HG03378 (cell line): Measurements from ENCODE around the gene ARCN1.

ENCODE experiments used
- ATAC-seq: cut with Tn5 transposase; IDR thresholded peaks from one replicate; pipeline ENCODE4 v1.9.1; 2021; ENCODE audit warnings: mild to moderate bottlenecking, moderate library complexity; ENCODE audit not compliant: unreplicated experiment

ARCN1 gene

DNA sequence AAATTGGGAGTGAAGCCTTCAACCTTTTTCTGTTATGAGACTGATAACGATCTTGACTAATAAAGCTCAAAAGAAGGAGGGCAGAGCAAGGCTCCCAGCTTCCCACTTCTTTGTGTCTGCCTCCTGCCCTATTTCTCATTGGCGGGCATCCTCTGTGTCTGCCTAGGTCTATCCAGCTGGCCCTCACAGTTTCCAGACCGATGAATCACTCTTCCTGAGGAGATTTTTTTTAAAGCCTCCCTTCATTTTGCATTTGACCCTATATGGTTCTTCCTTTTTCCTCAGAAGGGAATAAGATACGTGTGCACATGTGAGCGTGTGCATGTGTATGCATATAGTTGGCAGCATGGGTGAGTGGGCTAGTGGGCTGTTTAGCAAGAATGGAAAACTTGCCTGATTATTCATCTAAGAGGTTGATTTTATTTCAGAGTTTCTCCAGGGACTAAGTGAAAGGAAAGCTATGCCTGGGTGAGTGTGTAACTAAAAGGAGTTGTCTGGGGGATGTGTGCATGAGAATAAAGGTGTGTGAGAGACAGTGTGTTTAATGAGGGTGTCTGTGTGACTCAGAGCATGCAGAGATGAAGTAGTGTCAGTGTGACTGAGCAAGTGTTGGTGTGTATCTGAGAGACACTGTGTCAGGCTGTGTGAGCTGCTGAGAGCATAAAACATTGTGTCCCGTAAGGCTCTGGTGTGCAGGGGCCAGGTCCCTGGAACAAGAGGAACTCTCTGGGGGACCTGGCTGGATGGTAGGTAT lies 47.4 kb downstream of the ARCN1 start:
- no peak for ATAC-seq

DNA sequence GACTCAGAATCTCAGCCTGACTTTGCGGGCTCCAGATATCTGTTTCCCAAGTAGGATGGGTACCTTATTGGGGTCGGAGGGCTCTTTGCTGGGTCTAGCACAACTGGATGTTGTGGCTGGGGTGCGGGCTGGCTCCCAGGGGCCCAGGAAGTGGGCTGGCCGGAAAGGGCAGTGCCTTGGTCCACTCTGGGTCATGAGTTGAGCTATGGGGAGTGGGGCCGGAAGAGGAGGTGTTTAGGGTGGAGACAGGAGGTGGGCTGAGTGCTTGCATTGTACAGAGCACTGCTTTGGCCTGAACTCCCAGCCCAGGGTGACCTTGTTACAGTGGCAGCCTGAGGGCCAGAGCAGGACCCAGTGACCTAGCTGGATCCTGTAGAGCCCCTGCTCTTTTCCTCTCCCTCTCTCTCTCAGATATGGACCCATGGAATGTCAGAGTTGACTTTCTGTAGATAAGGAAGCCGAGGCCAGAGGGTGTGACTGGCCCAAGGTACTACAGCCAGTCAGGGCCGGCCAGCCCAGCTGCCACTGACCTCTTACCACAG lies 48.4 kb downstream of the ARCN1 start:
- ATAC-seq, result no peak

DNA sequence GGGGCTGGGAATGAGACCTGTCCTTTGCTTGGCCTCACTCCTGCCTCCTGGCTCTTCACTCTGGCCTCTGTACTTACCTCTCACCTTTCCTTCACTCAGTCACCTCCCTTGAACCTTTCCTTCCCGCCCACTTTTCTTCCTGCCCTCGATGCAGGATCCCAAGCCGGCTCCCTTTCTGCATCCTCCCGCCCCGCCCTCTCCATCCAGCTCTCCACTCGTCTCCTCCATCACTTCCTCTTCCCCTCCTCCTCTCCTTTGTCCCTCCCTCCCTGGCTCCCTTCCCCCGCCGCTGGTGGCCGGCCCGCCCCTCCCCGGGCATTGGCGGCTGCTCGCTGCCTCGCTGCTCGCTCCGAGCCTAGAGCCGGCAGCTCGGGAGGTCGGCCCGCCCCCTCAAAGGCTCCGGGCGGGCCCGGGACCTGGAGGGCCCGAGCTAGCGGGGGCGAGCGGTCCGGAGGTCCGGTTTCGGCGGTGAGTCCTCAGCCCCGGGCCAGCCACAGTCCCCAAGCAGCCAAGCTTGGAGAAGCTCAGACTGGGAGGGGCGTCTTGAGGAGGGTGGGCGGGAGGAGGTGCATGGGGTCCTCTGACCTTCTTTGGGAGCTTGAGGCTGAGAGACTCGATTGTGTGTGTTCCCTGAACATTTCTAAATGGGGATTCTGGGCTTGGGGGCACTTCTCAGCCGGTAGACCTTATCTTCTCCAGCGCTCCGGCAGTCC lies 49.0 kb downstream of the ARCN1 start:
- ATAC-seq, result no peak

DNA sequence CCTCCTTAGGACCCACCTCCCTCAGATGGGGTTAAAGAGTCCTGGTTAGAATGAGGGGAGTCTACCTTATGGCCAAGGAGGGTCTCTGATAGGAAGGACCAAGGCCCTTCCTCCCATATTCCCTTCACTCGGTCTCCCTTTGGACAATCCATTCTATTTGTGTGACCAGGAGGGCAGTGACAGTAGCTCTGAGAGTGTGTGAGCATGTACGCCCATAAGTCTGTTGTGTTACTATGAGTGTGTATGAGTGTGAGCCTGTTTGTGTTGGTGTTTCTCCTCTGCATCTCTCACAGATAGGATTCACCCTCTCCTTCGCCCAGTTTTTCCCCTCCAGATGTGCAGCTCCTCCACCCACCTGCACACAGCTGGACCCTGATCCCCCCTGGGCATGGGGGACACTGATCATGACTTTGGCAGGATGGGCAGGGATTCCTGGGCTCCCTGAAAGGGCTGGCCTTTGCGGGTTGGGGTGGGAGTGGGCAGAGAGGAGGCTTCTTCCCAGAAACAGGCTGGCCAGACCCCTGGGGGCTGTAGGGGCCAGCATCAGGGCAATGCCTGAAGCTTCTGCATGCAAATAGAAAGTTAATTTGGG lies 49.7 kb downstream of the ARCN1 start:
- no peak for ATAC-seq

DNA sequence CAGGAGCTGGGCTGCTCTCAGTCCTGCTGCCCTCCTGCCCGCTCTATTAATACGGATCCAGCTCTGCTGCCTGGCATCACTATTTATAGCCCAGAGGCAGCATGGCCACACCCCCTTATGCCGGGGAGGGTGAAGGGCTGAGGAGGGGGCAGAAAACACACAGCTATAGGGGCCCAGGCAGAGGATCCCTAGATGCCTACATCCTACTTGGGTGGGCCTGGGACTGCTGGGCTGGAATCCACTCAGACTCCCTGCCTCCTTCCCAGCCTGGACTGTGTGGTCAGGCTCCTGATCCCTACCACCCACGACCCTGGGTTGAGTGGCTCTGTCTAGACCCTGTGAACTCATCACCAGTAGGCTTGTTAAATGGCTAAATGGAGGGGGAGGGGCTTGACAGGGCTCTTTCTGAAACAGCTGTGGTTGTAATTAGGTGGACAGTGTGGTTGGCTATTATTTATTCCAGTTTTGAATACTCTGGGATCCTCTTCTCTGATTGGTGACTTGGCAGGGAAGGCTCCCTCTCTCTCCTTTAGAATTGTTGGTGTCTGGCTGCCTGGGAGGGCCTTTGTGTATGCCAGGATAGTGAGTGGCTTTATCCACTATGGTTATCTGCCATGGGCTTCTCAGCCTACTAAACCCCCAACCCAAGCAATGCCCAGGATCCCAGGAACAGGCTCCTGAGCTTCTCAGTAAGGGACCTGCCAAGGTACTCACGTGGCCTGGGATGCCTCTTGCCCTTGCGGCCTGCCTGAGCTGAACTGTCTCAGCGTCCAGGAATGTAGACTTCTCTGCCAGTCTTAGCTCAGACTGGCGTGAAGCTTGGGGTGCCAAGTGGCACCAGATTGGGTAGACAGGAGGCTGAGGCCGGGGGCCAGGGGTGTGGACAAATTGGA lies 50.4 kb downstream of the ARCN1 start:
- no peak for ATAC-seq

DNA sequence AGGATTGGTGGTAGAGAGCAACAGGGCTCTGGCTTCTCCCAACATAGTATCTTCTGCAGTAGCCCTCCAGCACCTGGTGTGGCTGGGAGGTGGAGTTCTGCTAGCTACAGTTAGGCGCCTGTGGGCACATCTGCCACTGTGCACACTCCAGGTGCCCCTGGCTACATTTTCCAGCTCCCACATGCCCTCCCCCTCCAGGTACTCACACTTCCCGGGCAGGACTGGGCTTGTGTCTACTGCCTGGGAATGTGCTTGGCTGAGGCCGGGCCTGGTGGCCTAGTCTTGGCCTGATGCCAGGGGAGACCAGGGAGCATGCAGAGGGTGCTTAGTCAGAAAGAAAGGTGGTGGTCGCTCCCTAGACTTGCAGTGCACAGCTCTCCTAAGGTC lies 51.1 kb downstream of the ARCN1 start:
- ATAC-seq, result no peak

DNA sequence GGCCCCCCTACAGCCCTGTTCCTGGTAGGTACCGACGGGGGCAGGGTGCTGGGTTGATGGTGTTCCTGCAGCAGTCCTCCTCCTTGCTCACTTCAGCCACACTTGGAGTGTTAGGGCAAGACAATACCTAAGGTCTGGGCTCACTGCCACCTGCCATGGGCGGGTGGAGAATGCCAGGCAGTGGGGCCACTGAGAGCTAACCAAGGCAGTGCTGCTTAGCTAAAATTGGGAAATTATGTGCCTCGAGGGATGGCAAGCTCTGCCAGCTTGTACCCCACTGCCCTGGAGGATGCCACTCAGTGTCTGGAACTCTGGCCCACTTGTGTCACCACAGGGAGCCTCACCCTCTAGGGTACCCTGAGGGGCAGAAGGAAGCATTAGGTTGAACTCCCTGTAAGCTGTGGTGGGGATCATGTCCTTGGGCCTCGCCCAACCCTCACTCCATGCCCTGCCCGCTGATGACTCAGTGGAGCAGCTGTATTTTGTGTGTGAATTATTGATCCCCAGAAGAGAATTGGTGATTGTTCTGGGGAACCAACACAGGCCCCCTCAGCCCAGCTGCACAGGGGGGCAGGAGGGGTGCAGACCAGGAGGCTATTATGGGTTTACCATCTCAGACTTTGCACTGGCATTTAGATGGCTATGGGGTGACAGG lies 53.0 kb downstream of the ARCN1 start:
- no peak for ATAC-seq

DNA sequence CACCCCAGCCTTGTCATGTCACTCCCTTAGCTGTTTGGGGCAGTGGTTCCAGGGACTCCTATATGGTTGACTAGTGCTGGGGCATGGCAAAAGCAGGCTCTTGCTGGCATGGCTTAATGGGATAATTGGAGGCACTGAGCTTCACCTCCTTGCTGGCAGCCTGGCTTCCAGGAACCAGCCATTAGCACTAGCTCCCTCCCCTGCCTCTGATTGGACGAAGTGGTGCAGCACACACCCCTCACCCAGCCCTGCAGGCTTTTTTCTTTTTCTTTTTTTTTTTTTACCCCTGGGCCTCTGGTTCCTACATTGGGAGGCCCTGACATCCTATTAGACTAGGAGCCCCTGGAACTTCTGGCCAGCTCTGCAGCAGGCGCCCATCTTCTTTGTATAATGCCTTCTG lies 53.8 kb downstream of the ARCN1 start:
- ATAC-seq, result no peak

DNA sequence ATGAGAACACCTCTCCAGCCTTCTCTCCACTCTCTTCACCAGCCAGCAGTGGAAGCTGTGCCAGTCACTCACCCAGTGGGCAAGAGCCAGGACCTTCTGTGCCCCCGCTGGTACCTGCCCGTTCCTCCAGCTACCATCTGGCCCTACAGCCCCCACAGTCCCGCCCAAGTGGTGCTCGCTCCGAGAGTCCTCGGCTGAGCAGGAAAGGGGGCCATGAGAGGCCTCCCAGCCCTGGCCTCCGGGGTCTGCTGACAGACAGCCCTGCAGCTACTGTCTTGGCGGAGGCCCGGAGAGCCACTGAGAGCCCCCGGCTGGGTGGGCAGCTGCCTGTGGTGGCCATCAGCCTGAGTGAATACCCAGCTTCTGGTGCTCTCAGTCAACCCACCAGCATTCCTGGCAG lies 55.4 kb downstream of the ARCN1 start:
- no peak for ATAC-seq

DNA sequence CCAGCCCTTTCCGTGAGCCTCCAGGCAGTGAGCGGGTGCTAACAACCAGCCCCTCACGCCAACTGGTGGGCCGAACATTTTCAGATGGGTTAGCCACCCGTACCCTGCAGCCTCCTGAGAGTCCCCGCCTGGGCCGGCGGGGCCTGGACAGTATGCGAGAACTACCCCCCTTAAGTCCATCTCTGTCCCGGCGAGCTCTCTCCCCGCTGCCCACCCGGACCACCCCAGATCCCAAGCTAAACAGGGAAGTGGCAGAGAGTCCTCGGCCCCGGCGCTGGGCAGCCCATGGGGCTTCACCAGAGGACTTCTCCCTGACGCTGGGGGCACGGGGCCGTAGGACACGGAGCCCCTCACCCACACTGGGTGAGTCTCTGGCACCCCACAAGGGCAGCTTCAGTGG lies 55.8 kb downstream of the ARCN1 start:
- ATAC-seq, result no peak

DNA sequence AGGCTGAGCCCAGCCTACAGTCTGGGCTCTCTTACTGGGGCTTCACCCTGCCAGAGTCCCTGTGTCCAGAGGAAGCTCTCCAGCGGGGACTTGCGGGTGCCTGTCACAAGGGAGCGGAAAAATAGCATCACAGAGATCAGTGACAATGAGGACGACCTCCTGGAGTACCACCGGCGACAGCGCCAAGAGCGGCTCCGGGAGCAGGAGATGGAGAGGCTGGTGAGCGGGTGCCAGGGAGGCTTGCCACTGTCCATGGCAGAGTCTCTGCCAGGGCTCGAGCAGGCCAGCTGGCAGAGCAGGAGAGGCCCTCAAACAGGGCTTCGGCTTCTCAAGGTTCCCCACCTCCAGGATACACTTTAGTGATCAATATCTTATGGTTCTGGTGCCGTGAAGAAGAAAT lies 56.2 kb downstream of the ARCN1 start:
- ATAC-seq, result no peak

DNA sequence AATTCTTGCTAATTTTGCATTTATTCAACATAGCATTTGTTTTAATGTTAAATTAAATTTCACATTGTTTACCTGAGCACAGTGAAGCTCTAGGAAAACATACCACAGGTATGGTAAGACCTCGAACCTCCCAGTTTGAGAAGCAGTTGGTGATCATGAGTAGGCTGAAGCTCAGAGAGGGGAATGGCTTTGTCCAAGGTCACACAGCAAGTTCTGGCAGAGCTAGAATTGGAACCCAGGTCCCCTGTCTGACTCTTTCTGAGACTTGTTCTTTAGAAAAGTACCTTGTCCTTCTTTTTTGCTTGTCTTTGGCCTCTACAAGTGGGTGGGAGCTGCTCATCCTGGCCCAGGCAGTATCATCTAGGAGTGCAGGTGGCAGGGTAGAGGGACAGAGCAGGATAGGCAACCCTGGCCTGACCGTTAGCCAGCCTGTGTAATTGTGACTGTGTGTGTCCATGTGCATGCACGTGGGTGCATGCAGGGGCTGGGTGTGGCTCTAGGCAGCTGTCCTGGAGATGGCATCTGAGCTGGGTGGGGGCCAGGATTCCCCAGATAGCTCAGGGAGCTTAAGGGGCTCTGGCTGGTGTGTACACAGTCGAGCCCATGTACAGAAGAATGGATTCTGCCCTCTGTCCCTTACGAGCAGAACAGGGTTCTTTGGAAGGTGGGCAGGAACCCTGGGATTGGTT lies 56.8 kb downstream of the ARCN1 start:
- ATAC-seq, result no peak

DNA sequence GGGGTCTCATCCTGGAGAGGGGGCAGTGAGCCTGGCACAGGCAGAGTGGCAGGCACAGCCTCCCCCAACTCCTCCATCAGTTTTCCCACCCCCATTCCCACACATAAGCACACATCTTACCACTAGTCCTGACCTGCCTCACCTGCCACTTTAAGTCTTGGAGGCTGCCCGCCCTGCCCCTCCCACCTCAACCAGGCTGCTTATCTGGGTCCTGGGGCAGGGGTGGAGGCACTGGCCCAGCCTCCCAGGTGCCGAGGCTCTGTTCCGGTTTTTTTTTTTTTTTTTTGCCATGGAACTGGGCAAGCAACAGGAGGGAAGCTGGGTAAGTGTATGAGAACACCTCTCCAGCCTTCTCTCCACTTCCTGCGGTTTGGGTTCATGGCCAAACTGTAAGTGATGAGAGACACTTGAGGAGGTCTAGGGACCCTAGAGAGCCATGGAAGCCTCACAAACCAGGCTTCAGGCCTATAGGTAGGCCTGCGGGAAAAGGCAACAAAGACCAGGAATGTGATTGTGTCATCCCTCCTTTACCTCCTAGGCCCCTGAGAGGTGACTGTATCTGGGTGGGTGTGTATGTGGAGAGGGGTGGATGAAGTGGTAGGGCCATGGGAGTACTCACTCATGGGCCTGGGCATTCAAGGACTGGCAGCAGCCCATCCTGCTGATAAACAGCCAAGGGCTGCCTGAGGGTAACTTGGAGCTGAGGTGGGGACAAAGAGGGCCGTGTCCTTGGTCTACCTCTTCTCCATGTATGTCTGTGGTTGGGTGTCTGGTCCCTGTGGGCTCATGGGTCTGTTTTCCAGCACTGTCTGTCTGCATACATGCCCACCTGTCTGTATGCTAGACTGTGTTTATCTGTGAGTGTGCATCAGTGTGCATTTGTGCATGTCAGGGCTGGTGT lies 57.8 kb downstream of the ARCN1 start:
- no peak for ATAC-seq

DNA sequence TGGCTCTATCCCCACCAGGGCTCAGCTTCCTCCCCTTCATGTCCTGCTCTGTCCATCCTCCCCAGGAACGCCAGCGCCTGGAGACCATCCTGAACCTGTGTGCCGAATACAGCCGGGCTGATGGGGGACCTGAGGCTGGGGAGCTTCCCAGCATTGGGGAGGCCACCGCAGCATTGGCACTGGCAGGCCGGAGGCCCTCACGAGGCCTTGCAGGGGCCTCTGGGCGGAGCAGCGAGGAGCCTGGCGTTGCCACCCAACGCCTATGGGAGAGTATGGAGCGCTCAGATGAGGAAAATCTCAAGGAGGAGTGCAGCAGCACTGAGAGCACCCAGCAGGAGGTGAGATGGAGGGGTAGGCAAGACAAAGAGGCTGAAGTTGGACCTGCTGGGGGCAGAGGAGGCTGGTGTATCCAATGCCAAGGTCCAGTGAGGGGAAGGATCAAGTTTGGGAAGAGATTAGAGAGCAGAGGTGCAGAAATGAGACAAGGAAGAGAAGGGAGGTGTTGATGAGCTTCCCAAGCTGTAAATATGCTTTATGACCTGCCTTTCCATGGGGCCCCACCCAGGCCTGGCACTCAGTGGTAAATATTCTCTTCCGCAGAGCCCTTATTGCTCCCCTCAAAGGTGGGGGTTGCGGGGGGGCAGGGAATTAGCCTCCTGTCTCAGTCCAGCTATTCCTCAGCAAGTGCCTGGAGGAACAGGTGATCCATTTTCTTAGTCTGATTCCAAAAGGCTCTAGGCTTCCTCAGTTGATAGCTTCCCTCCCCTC lies 59.1 kb downstream of the ARCN1 start:
- no peak for ATAC-seq

DNA sequence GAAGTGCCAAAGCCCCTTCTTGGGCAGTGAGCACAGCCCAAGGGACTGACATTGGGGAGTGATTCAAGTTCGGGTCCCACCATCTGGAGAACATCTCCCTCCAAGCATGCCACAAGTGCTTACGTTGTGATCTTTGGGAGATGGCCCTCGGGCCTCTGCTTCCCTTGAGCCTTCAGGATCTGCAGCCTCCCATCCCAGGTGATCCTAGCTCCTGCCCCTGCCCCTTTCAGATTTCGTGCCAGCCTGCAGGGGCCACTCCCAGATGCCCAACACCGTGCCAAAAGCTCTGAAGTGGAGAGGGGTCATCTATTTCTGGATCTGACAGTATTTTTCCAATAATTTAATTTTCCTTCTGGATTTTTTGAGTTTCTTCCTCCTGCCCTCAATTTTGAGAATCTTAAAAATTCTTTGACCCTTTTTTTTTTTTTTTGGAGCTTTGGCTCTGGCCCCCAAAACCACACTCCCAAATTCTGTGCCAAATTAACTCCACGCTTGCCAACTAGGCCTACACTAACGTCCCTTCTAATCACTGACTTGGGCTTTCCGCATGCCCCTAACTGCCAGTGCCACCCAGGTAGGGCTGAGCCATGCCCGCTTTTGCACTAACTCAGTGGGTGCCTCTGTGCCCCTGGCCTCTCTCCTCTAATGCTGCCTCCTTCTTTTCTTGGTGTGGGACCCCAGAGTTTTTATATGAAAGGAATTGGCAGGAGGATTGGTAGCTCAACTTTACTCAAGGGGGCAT lies 60.5 kb downstream of the ARCN1 start:
- ATAC-seq, result no peak

DNA sequence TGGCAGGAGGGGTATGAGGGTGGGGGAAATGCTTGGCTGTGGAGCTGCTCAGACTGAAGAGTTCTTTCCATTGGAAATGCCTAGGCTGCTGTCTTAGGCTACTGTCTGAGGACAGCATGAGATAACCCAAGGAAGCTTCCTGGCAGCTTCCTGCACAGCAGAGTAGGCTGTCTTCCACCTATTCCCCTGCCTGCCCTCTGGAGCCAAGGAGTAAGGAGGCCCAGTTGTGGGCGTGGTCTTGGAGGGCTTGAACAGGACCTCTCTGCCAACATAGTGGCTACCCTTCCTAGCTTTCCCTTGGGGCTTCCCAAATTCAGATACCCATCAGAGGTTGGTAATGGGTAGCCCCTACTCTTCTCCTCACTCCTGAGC lies 61.1 kb downstream of the ARCN1 start:
- ATAC-seq, result no peak

DNA sequence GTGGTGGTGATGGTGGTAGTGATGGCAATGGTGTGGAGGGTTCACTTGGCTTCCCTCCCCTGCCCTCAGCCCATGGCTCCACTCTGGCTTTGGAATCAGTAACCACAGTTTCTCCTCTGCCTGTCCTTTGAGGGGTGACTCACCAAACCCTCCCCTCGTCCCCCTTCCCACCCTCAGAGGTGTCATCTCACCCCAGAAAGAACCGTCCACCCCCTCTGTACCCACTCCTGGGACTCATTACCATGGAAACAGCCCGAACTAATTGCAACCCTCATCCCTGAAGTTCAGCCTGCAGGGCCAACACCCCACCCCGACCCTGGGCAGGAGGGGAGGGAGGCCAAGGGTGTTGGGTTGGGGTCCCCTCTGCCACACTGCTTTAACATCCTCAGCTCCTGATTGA lies 61.8 kb downstream of the ARCN1 start:
- ATAC-seq, result no peak
